Uterus (tissue), 4 donors: ENCODE measurements around the gene SLC25A39. TPM values are rescaled to one million over a fixed set of nuclear protein-coding genes. Genes with fewer than 3 reads are reported as not detected.

Source experiments
- DNase-seq, 2 donors: peaks; one replicate each; pipeline ENCODE4 v3.0.0-alpha.2; 2019 to 2020
- H3K27ac ChIP-seq, 2 donors: fragments of 200-600 bp; sonication (generic); 1 replicate in 1 of 2; 2 replicates in 1 of 2; pipeline ENCODE4 v1.5.1; 2016 to 2018
- H3K27me3 ChIP-seq, 2 donors: fragments of 200-600 bp; sonication (generic); one replicate each; pipeline ENCODE4 v1.5.1; 2018 to 2019; ENCODE audit warnings: control low read depth in 1 of 2
- H3K36me3 ChIP-seq, 2 donors: fragments of 200-600 bp; sonication (generic); one replicate each; pipeline ENCODE4 v1.5.1; 2019; ENCODE audit warnings: control low read depth in 1 of 2
- H3K4me1 ChIP-seq, 2 donors: fragments of 200-600 bp; sonication (generic); one replicate each; pipeline ENCODE4 v1.5.1; 2018 to 2019; ENCODE audit warnings: control low read depth in 1 of 2
- H3K4me3 ChIP-seq, 2 donors: fragments of 200-600 bp; sonication (generic); 1 replicate in 1 of 2; 2 replicates in 1 of 2; pipeline ENCODE4 v1.5.1; 2018 to 2019; ENCODE audit warnings: mild to moderate bottlenecking in 1 of 2
- H3K9me3 ChIP-seq, 2 donors: fragments of 200-600 bp; sonication (generic); one replicate each; pipeline ENCODE4 v1.5.1; 2019; ENCODE audit warnings: control low read depth in 1 of 2
- CTCF ChIP-seq, 4 experiments: fragments of 200-600 bp in 2 of 4; fragments of 450-650 bp in 2 of 4; sonication (generic) in 2 of 4; IDR thresholded peaks; one replicate each; pipeline ENCODE4 v1.5.1; 2016 to 2019; ENCODE audit warnings: antibody characterized with exemption in 4 of 4, mild to moderate bottlenecking in 2 of 4, moderate library complexity in 1 of 4
- POLR2A ChIP-seq, 2 donors: fragments of 450-650 bp; IDR thresholded peaks; one replicate each; pipeline ENCODE4 v1.6.1; 2016; ENCODE audit warnings: antibody characterized with exemption in 2 of 2, mild to moderate bottlenecking in 1 of 2, moderate library complexity in 1 of 2
- intact Hi-C: fragments of 100-400 bp; cut with DNase I; formaldehyde crosslinking; loops from one replicate; pipeline ENCODE4 v1.15.1; 2023; ENCODE audit warnings: low total_unique reads
- small RNA-seq: library from RNA; depleted of rRNA; stranded (forward); fragments of <200 nt; gene quantifications from one replicate; pipeline ENCODE3, GENCODE V24; 2016
- total RNA-seq, 4 donors: library from RNA; depleted of rRNA in 3 of 4; stranded (reverse); fragments of >200 nt in 3 of 4; gene quantifications; one replicate each; pipeline versions ENCODE4 v1.1.0 to v1.2.4, GENCODE V29; 2014 to 2023
- donor health status: DM: yes; HTN: yes; CAD: no.

Gene SLC25A39
- total RNA-seq, 4 donors from 2014 or later = 41.9 to 77.6 (median 50.7) TPM

GRCh38 chr17:44272321-44272951 lies 52.2 kb downstream of the SLC25A39 start:
- H3K4me3 ChIP-seq = no peak overlapping the region
- H3K9me3 ChIP-seq = no peaks in the 10 kb centered on the region
- H3K27me3 ChIP-seq = no peaks in the 10 kb centered on the region
- no peak for DNase-seq
- no peaks in the 10 kb centered on the region for H3K36me3 ChIP-seq
- intact Hi-C loops = no loop called here
- TF ChIP-seq POLR2A (IDR thresholded peaks at IDR 0.05) (no peak), CTCF (IDR thresholded peaks at IDR 0.05) (no peak)
- H3K27ac ChIP-seq = no peak overlapping the region
- H3K4me1 ChIP-seq = no peaks in the 10 kb centered on the region

Small RNAs within 50 kb of the gene (small RNA-seq; reads per million reads assigned to genes)
- not detected for gene RF00012
- gene RN7SL507P = not detected
- gene RNU6-453P = not detected

Other genes starting within 250 kb of the SLC25A39 start
- 10 to 100 TPM; 35.9 to 74.1 (median 58.0) TPM for gene HDAC5, start 201.2 kb downstream of the SLC25A39 start, total RNA-seq
- gene HROB, start 182.9 kb downstream of the SLC25A39 start, total RNA-seq = 1 to 10 TPM in 2 of 4 donors, not detected in 2; 1.6 to 2.4 TPM
- gene ASB16, start 154.1 kb downstream of the SLC25A39 start, total RNA-seq = 1 to 10 TPM in 2 of 4 donors, under 1 TPM in 1, not detected in 1; 0.14 to 2.3 (median 1.3) TPM
- 10 to 100 TPM in 3 of 4 donors, 1 to 10 TPM in 1; 7.4 to 41.8 (median 32.6) TPM for gene TMUB2, start 137.9 kb downstream of the SLC25A39 start, total RNA-seq
- gene ATXN7L3, start 124.9 kb downstream of the SLC25A39 start, total RNA-seq = 10 to 100 TPM in 3 of 4 donors, 1 to 10 TPM in 1; 4.6 to 98.4 (median 36.2) TPM
- gene UBTF, start 105.1 kb downstream of the SLC25A39 start, total RNA-seq = 100 to 1,000 TPM in 1 of 4 donors, 10 to 100 TPM in 3; 17.4 to 124 (median 72.9) TPM
- 1 to 10 TPM in 1 of 4 donors, not detected in 3; 8.4 TPM for gene SLC4A1, start 56.7 kb downstream of the SLC25A39 start, total RNA-seq
- gene RUNDC3A, start 16.2 kb downstream of the SLC25A39 start, total RNA-seq = under 1 TPM in 1 of 4 donors, not detected in 3; 0.69 TPM
- 100 to 1,000 TPM; 101 to 178 (median 120) TPM for gene GRN, start 20.5 kb upstream of the SLC25A39 start, total RNA-seq
- gene FAM171A2, start 39.0 kb upstream of the SLC25A39 start, total RNA-seq = 10 to 100 TPM in 3 of 4 donors, under 1 TPM in 1; 0.77 to 32.1 (median 14.2) TPM
- 1 to 10 TPM in 2 of 4 donors, not detected in 2; 7.4 to 7.7 TPM for gene ITGA2B, start 64.8 kb upstream of the SLC25A39 start, total RNA-seq
- 10 to 100 TPM; 26.9 to 90.0 (median 77.8) TPM for gene GPATCH8, start 178.6 kb upstream of the SLC25A39 start, total RNA-seq
- 10 to 100 TPM in 2 of 4 donors, 1 to 10 TPM in 1, under 1 TPM in 1; 0.26 to 22.8 (median 9.0) TPM for gene FZD2, start 232.7 kb upstream of the SLC25A39 start, total RNA-seq